Measurements from ENCODE around the gene CD2AP. TPM values are rescaled to one million over a fixed set of nuclear protein-coding genes. Genes with fewer than 3 reads are reported as not detected.

CD2AP gene
- total RNA-seq, 1 donor, result 30.4 TPM

GRCh38 chr6:47587493-47587892, 109.9 kb downstream of the CD2AP start:
- Histone ChIP-seq H4K20me1 (ENCODE audit: insufficient read depth, low read length) (no peaks in the 10 kb centered on the region), H2AFZ (ENCODE audit: low read length) (no peak overlapping the region), H3K4me1 (ENCODE audit: insufficient read depth, low read length) (peaks cover 9% of the 10 kb centered on the region), H3K79me2 (ENCODE audit: insufficient read depth, low read length) (no peaks in the 10 kb centered on the region), H3K36me3 (ENCODE audit: insufficient read depth, low read length) (peaks cover 6% of the 10 kb centered on the region), H3K4me2 (ENCODE audit: insufficient read depth, low read length) (no peak overlapping the region), H3K27me3 (ENCODE audit: insufficient read depth, low read length) (no peaks in the 10 kb centered on the region), H3K9me3 (ENCODE audit: low read depth, low read length) (no peaks in the 10 kb centered on the region), H3K4me3 (ENCODE audit: insufficient read depth, low read length) (no peak overlapping the region), H3K27ac (ENCODE audit: low read depth, low read length) (no peak overlapping the region)
- no peak for TF ChIP-seq CTCF (IDR thresholded peaks at IDR 0.05; ENCODE audit: extremely low read depth, low read depth, low read length)
- peak; percentile 9 for DNase-seq (ENCODE audit: insufficient read length, low spot score, missing footprints)

GRCh38 chr6:47592131-47592840, 114.7 kb downstream of the CD2AP start:
- Histone ChIP-seq H3K27ac (ENCODE audit: low read depth, low read length) (no peak overlapping the region), H2AFZ (ENCODE audit: low read length) (no peak overlapping the region), H3K79me2 (ENCODE audit: insufficient read depth, low read length) (no peaks in the 10 kb centered on the region), H3K9me3 (ENCODE audit: low read depth, low read length) (no peaks in the 10 kb centered on the region), H3K4me1 (ENCODE audit: insufficient read depth, low read length) (peaks cover 6% of the 10 kb centered on the region), H3K4me2 (ENCODE audit: insufficient read depth, low read length) (no peak overlapping the region), H4K20me1 (ENCODE audit: insufficient read depth, low read length) (no peaks in the 10 kb centered on the region), H3K36me3 (ENCODE audit: insufficient read depth, low read length) (no peaks in the 10 kb centered on the region), H3K27me3 (ENCODE audit: insufficient read depth, low read length) (no peaks in the 10 kb centered on the region), H3K4me3 (ENCODE audit: insufficient read depth, low read length) (no peak overlapping the region)
- no peak for DNase-seq (ENCODE audit: insufficient read length, low spot score, missing footprints)
- TF ChIP-seq CTCF (IDR thresholded peaks at IDR 0.05; ENCODE audit: extremely low read depth, low read depth, low read length), result no peak

DNA sequence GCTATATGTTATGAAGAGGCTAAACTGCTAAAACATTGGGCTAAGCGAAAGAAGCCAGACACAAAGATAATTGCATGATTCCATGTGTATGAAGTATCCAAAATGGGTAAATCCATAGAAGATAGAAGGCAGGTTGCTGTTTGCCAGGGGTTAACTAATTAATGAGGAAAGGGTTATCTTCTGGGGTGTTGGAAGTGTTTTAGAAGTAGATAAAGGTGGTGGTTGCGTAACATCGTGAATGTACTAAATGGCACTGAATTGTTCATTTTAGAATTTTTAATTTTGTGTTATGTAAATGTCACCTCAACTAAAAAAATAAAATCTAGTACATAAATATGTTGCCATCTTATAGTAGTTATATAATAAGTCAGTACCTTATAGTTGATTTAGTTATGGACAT, 116.4 kb downstream of the CD2AP start:
- Histone ChIP-seq H3K4me3 (ENCODE audit: insufficient read depth, low read length) (no peak overlapping the region), H2AFZ (ENCODE audit: low read length) (no peak overlapping the region), H4K20me1 (ENCODE audit: insufficient read depth, low read length) (no peaks in the 10 kb centered on the region), H3K27ac (ENCODE audit: low read depth, low read length) (no peak overlapping the region), H3K27me3 (ENCODE audit: insufficient read depth, low read length) (no peaks in the 10 kb centered on the region), H3K4me1 (ENCODE audit: insufficient read depth, low read length) (no peaks in the 10 kb centered on the region), H3K4me2 (ENCODE audit: insufficient read depth, low read length) (no peak overlapping the region), H3K9me3 (ENCODE audit: low read depth, low read length) (no peaks in the 10 kb centered on the region), H3K79me2 (ENCODE audit: insufficient read depth, low read length) (no peaks in the 10 kb centered on the region), H3K36me3 (ENCODE audit: insufficient read depth, low read length) (no peaks in the 10 kb centered on the region)
- no peak for TF ChIP-seq CTCF (IDR thresholded peaks at IDR 0.05; ENCODE audit: extremely low read depth, low read depth, low read length)
- no peak for DNase-seq (ENCODE audit: insufficient read length, low spot score, missing footprints)

DNA sequence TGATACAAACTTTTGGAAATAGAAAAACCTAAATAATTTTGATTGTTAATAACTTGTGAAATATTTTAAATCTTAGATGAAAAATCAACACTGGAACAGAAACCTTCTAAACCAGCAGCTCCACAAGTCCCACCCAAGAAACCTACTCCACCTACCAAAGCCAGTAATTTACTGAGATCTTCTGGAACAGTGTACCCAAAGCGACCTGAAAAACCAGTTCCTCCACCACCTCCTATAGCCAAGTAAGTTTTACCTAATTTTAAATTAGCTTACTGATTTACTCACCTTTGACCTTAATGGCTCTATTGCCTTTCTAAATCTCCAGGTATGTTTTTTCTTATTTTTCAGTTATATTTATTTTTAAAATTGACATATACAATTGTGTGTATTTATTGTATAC, 118.2 kb downstream of the CD2AP start:
- no peak overlapping the region for H3K4me3 ChIP-seq (ENCODE audit: insufficient read depth, low read length)
- TF ChIP-seq CTCF (IDR thresholded peaks at IDR 0.05; ENCODE audit: extremely low read depth, low read depth, low read length), result no peak

More for the DNA sequence above, 118.2 kb downstream of the CD2AP start:
- Histone ChIP-seq H3K4me2 (ENCODE audit: insufficient read depth, low read length) (no peak overlapping the region), H2AFZ (ENCODE audit: low read length) (no peak overlapping the region), H4K20me1 (ENCODE audit: insufficient read depth, low read length) (no peaks in the 10 kb centered on the region), H3K27me3 (ENCODE audit: insufficient read depth, low read length) (no peaks in the 10 kb centered on the region), H3K9me3 (ENCODE audit: low read depth, low read length) (no peaks in the 10 kb centered on the region), H3K27ac (ENCODE audit: low read depth, low read length) (no peak overlapping the region), H3K4me1 (ENCODE audit: insufficient read depth, low read length) (no peaks in the 10 kb centered on the region), H3K79me2 (ENCODE audit: insufficient read depth, low read length) (no peaks in the 10 kb centered on the region), H3K36me3 (ENCODE audit: insufficient read depth, low read length) (no peaks in the 10 kb centered on the region)
- no peak for DNase-seq (ENCODE audit: insufficient read length, low spot score, missing footprints)
